Measurements from ENCODE around the gene ZNF385B.

GRCh38 chr2:179675435-179675834, 186.0 kb downstream of the ZNF385B start:
- TF ChIP-seq CTCF (IDR thresholded peaks at IDR 0.05) = no peak
- TF ChIP-seq POLR2A (IDR thresholded peaks at IDR 0.05) = no peak
- TF ChIP-seq EP300 (IDR thresholded peaks at IDR 0.05) = no peak

All from ovary (tissue), 3 donors.